Fibroblast of lung (primary cell): Measurements from ENCODE around the gene NTRK2. TPM values are rescaled to one million over a fixed set of nuclear protein-coding genes. Genes with fewer than 3 reads are reported as not detected.

Experiments used
- DNase-seq, 2 donors: peaks; one replicate each; pipeline versions ENCODE4 v3.0.0 to v3.0.0-alpha.2; 2010; ENCODE audit warnings: low read depth in 2 of 2
- H2AFZ ChIP-seq: 2 replicates; pipeline ENCODE4 v1.5.1; 2012; ENCODE audit warnings: low read length, control low read depth, inconsistent platforms
- H3K27ac ChIP-seq: 2 replicates; pipeline ENCODE4 v1.5.1; 2011; ENCODE audit warnings: low read length, control low read depth; ENCODE audit not compliant: insufficient read depth
- H3K27me3 ChIP-seq: 2 replicates; pipeline ENCODE4 v1.5.1; 2011; ENCODE audit warnings: mild to moderate bottlenecking, low read length; ENCODE audit not compliant: control insufficient read depth, insufficient read depth
- H3K36me3 ChIP-seq: 2 replicates; pipeline ENCODE4 v1.5.1; 2011; ENCODE audit warnings: low read length; ENCODE audit not compliant: control insufficient read depth, insufficient read depth
- H3K4me1 ChIP-seq: 2 replicates; pipeline ENCODE4 v1.5.1; 2011; ENCODE audit warnings: low read length; ENCODE audit not compliant: control insufficient read depth, insufficient read depth; ENCODE audit errors: extremely low read depth
- H3K4me2 ChIP-seq: 2 replicates; pipeline ENCODE4 v1.5.1; 2011; ENCODE audit warnings: low read length, control low read depth; ENCODE audit not compliant: insufficient read depth; ENCODE audit errors: extremely low read depth
- H3K4me3 ChIP-seq, 4 experiments: fragments of 200-600 bp in 1 of 4; sonication (generic) in 1 of 4; replicated peaks in 1 of 4; 2 replicates each; pipeline ENCODE4 v1.5.1; 2011 to 2016; ENCODE audit warnings: low read length in 4 of 4, low read depth in 3 of 4, mild to moderate bottlenecking in 3 of 4, control low read depth in 2 of 4, inconsistent platforms in 1 of 4, mixed read lengths in 1 of 4; ENCODE audit not compliant: insufficient read depth in 1 of 4; ENCODE audit errors: control extremely low read depth in 1 of 4
- H3K79me2 ChIP-seq: 2 replicates; pipeline ENCODE4 v1.5.1; 2012; ENCODE audit warnings: mild to moderate bottlenecking, low read length, inconsistent platforms; ENCODE audit not compliant: control insufficient read depth, insufficient read depth
- H3K9ac ChIP-seq: 2 replicates; pipeline ENCODE4 v1.5.1; 2011; ENCODE audit warnings: mild to moderate bottlenecking, low read length, control low read depth; ENCODE audit not compliant: insufficient read depth
- H3K9me3 ChIP-seq: 2 replicates; pipeline ENCODE4 v1.5.1; 2012; ENCODE audit warnings: low read depth, low read length; ENCODE audit not compliant: control insufficient read depth, insufficient read depth
- H4K20me1 ChIP-seq: 2 replicates; pipeline ENCODE4 v1.5.1; 2011; ENCODE audit warnings: low read length; ENCODE audit not compliant: control insufficient read depth, insufficient read depth; ENCODE audit errors: extremely low read depth
- CTCF ChIP-seq, 2 donors: IDR thresholded peaks in 1 of 2; conservative IDR thresholded peaks in 1 of 2; 1 replicate in 1 of 2; 2 replicates in 1 of 2; pipeline ENCODE4 v1.5.1; 2011 to 2012; ENCODE audit warnings: low read length in 2 of 2, control low read depth in 1 of 2, inconsistent platforms in 1 of 2, low read depth in 1 of 2, mild to moderate bottlenecking in 1 of 2
- EZH2 ChIP-seq: IDR thresholded peaks from 2 replicates; pipeline ENCODE4 v1.5.1; 2012; ENCODE audit warnings: low read length, control low read depth, mild to moderate bottlenecking; ENCODE audit errors: missing control alignments
- polyA plus RNA-seq, 2 donors: library from polyadenylated mRNA; depleted of rRNA in 1 of 2; stranded (reverse) in 1 of 2; unstranded in 1 of 2; fragments of >200 nt; gene quantifications; 2 replicates each; pipeline ENCODE4 v1.2.1, GENCODE V29; 2011 to 2012; ENCODE audit warnings: missing spikeins in 1 of 2
- total RNA-seq: library from RNA; depleted of rRNA; stranded (reverse); fragments of >200 nt; gene quantifications from 2 replicates; pipeline ENCODE4 v1.2.1, GENCODE V29; 2014

The NTRK2 gene
- total and polyA plus RNA-seq, 2 donors (not counting 1 experiment from before 2014, with no cell fraction given) = 0.66 to 1.1 TPM

GRCh38 chr9:84688956-84689355, 19.4 kb downstream of the NTRK2 start:
- TF ChIP-seq CTCF (conservative IDR thresholded peaks at IDR 0.05 in 1 of 2, IDR thresholded peaks at IDR 0.05 in 1 of 2; ENCODE audit: low read depth in 1 of 2, low read length in 2 of 2) (no peak), EZH2 (no peak)
- Histone ChIP-seq H3K9ac (no peak overlapping the region), H3K27ac (no peak overlapping the region), H3K4me3 (no peak overlapping the region), H3K9me3 (no peaks in the 10 kb centered on the region), H3K27me3 (no peaks in the 10 kb centered on the region), H3K4me1 (no peaks in the 10 kb centered on the region), H3K4me2 (no peak overlapping the region), H2AFZ (no peak overlapping the region), H3K36me3 (no peaks in the 10 kb centered on the region), H3K79me2 (no peaks in the 10 kb centered on the region), H4K20me1 (no peaks in the 10 kb centered on the region)
- no peak for DNase-seq

GRCh38 chr9:84691634-84692033, 22.1 kb downstream of the NTRK2 start:
- no peaks in the 10 kb centered on the region for H4K20me1 ChIP-seq
- no peak overlapping the region for H3K4me2 ChIP-seq
- no peaks in the 10 kb centered on the region for H3K4me1 ChIP-seq
- DNase-seq = no peak
- no peak overlapping the region for H3K4me3 ChIP-seq
- H3K79me2 ChIP-seq = no peaks in the 10 kb centered on the region
- H2AFZ ChIP-seq = no peak overlapping the region
- TF ChIP-seq CTCF (conservative IDR thresholded peaks at IDR 0.05 in 1 of 2, IDR thresholded peaks at IDR 0.05 in 1 of 2; ENCODE audit: low read depth in 1 of 2, low read length in 2 of 2) = no peak
- no peak for TF ChIP-seq EZH2
- no peaks in the 10 kb centered on the region for H3K9me3 ChIP-seq
- no peaks in the 10 kb centered on the region for H3K27me3 ChIP-seq
- H3K9ac ChIP-seq = no peak overlapping the region
- no peaks in the 10 kb centered on the region for H3K36me3 ChIP-seq
- H3K27ac ChIP-seq = no peak overlapping the region

- H4K20me1 ChIP-seq = no peaks in the 10 kb centered on the region
- H3K4me1 ChIP-seq = no peaks in the 10 kb centered on the region
- no peak overlapping the region for H3K4me2 ChIP-seq
- no peaks in the 10 kb centered on the region for H3K27me3 ChIP-seq
- no peak overlapping the region for H3K4me3 ChIP-seq
- H3K36me3 ChIP-seq = no peaks in the 10 kb centered on the region
- H3K9ac ChIP-seq = no peak overlapping the region
- DNase-seq = no peak
- TF ChIP-seq CTCF (conservative IDR thresholded peaks at IDR 0.05 in 1 of 2, IDR thresholded peaks at IDR 0.05 in 1 of 2; ENCODE audit: low read depth in 1 of 2, low read length in 2 of 2) (no peak), EZH2 (no peak)
- no peaks in the 10 kb centered on the region for H3K9me3 ChIP-seq
- H3K27ac ChIP-seq = no peak overlapping the region
- H2AFZ ChIP-seq = no peak overlapping the region
- H3K79me2 ChIP-seq = no peaks in the 10 kb centered on the region
Measured at GRCh38 chr9:84694248-84694647, 24.7 kb downstream of the NTRK2 start.
